ENCODE results near the gene TMEM150B. TPM values are rescaled to one million over a fixed set of nuclear protein-coding genes. Genes with fewer than 3 reads are reported as not detected.
A peak's percentile ranks its signal among the peaks of the same experiment; 100 is the strongest.

The TMEM150B gene
- total RNA-seq, 2 donors from 2014 or later: 0.67 to 2.7 TPM

DNA sequence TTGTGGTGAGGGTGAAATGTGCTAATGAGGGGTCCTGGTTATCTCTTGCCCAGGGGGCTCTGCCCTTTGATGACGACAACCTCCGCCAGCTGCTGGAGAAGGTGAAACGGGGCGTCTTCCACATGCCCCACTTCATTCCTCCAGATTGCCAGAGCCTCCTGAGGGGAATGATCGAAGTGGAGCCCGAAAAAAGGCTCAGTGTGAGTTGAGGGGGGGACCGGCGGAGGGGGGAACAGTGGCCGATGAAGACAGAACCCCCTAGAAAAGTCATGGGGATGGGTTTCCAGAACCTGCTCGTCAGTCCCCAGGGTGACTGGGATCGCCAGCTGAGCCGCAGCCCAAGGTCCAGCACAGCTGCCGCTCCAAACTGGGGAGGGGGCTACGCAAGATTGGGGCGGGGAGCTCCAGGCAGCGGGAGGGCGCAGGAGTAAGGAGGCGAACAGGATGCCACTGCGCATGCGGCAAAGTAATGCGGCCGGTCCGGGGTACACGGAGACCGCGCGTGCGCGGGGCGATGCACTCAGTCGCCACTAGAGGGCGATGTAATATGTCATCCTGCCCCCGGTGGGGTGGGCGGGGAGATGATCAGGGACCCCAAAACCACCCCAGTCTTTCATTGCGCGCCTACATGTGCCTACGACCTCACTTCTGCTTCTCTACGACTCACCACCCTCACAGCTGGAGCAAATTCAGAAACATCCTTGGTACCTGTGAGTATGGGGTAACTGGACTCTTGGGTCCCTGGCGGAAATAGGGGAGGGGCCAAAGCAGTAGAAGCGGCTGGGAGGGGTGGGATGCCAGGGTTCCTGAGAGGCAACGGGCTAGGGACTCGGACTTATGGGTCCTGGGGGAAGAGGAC is 23.5 kb downstream of the TMEM150B start:
- Mint-ChIP-seq H3K4me1 (ENCODE audit: low read depth in 2 of 2) (peaks cover 0 to 13% of the 10 kb centered on the region in 2 donors), H3K9me3 (no peaks in the 10 kb centered on the region), H3K36me3 (no peaks in the 10 kb centered on the region), H3K27ac (peak overlapping the region; percentile 76 to 90), H3K27me3 (no peaks in the 10 kb centered on the region), H3K4me3 (peak overlapping the region; percentile 84)
- ATAC-seq (peak; percentile 91 to 95), DNase-seq (ENCODE audit: low spot score) (peak; percentile 94)

DNA sequence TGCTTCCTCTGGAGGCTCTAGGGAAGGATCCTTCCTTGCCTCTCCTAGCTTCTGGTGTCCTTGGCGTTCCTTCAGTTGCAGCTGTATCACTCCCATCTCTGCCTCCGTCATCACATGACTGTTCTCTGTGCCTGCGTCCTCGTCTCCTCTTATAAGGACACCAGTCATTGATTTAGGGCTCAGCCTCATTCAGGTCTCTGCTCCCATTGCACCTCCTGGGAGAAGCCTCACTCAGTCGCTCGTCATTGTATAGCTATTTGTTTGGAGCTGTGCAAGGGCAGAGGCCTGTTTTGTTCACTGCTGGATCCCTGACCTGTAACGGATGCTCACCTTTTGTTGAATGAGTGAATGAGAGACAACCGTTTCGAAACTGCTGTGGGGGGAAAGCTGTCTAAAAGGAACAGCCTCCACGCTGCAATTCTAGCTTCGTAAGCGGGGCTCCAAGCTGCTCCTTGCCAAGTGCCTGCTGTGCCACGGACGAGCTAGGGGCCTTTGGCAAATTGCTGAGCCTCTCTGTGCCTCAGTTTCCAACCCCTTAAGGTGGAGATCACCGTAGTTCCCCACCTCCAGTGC is 24.2 kb downstream of the TMEM150B start:
- Mint-ChIP-seq H3K27me3 (no peaks in the 10 kb centered on the region), H3K27ac (peak overlapping the region; percentile 76 to 90), H3K4me3 (peak overlapping the region; percentile 84), H3K9me3 (no peaks in the 10 kb centered on the region), H3K4me1 (ENCODE audit: low read depth in 2 of 2) (peaks cover 0 to 13% of the 10 kb centered on the region in 2 donors), H3K36me3 (no peaks in the 10 kb centered on the region)
- ATAC-seq (no peak), DNase-seq (ENCODE audit: low spot score) (no peak)

DNA sequence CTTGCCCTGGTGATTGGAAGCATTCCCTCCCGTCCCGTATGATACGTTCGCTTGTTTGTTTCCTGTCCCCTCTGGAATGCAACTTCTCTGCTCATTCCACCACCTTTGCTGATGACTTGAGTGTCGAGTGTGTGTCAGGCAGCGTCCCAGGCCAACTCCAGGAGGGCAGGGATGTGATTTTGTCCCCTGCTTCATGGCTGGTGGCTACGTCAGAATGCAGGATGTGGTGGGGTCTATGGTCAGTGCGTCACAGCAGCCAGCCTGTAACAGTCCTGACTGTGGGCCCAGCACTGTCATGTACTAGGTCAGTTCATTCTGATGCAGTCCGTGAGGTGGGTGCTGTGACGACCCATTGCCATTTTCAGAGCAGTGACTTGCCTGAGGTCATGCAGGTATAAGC is 25.1 kb downstream of the TMEM150B start:
- H3K4me1 Mint-ChIP-seq (ENCODE audit: low read depth in 2 of 2): peaks cover 0 to 10% of the 10 kb centered on the region in 2 donors
- H3K27me3 Mint-ChIP-seq: no peaks in the 10 kb centered on the region
- DNase-seq (ENCODE audit: low spot score) (no peak), ATAC-seq (no peak)
- H3K9me3 Mint-ChIP-seq: no peaks in the 10 kb centered on the region
- no peak overlapping the region for H3K4me3 Mint-ChIP-seq
- H3K27ac Mint-ChIP-seq: no peak overlapping the region
- H3K36me3 Mint-ChIP-seq: no peaks in the 10 kb centered on the region

DNA sequence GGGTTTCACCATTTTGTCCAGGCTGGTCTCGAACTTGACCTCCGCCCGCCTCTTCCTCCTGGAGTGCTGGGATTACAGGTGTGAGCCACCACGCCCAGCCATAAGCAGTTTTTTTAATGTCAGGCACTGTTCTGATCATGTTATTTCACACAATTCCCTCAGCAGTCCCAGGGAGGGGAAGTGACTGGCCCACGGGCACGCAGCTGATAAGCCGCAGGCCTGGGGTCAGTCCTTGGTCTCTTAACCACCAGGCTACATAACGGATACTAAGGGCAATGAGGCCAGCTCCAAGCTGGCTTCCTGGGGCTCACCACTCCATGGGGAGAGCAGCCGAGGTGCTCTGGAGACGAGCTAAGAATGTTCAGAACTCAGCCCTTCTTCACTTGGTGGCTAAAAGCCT is 27.9 kb downstream of the TMEM150B start:
- H3K4me1 Mint-ChIP-seq (ENCODE audit: low read depth in 2 of 2): peaks cover 0 to 10% of the 10 kb centered on the region in 2 donors
- H3K9me3 Mint-ChIP-seq: no peaks in the 10 kb centered on the region
- no peak overlapping the region for H3K4me3 Mint-ChIP-seq
- no peak for ATAC-seq
- DNase-seq (ENCODE audit: low spot score): no peak
- H3K36me3 Mint-ChIP-seq: no peaks in the 10 kb centered on the region
- H3K27me3 Mint-ChIP-seq: no peaks in the 10 kb centered on the region
- H3K27ac Mint-ChIP-seq: no peak overlapping the region

DNA sequence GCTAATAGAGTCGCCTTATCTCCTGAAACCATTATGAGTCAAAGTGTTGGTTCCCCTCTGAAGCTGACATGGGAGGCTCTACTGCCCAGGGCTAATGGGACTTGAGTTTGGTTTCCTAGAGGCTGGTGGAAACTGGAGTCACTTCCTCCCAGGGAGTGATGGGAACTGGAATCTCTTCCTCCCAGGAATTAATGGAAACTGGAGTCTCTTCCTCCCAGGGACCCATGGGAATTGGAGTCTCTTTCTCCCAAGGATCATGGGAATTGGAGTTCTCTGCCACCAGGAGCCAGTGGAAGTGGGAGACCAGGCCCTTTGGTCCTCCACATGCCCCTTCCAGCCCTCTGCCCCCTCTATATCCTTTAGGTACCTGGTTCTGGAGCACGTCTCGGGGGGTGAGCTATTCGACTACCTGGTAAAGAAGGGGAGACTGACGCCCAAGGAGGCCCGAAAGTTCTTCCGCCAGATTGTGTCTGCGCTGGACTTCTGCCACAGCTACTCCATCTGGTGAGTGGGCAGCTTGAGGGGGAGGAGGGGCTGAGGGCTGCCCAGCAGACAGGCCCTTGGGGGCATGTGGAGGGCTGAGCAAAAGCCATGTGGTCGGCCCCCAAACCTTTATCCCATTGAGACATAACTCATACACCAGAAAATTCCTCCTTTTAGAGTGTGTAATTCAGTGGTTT is 35.9 kb downstream of the TMEM150B start:
- H3K27ac Mint-ChIP-seq: no peak overlapping the region
- H3K9me3 Mint-ChIP-seq: no peaks in the 10 kb centered on the region
- no peaks in the 10 kb centered on the region for H3K27me3 Mint-ChIP-seq
- DNase-seq (ENCODE audit: low spot score) (no peak), ATAC-seq (no peak)
- H3K4me3 Mint-ChIP-seq: no peak overlapping the region
- peaks cover 0 to 4% of the 10 kb centered on the region in 2 donors for H3K4me1 Mint-ChIP-seq (ENCODE audit: low read depth in 2 of 2)
- no peaks in the 10 kb centered on the region for H3K36me3 Mint-ChIP-seq

DNA sequence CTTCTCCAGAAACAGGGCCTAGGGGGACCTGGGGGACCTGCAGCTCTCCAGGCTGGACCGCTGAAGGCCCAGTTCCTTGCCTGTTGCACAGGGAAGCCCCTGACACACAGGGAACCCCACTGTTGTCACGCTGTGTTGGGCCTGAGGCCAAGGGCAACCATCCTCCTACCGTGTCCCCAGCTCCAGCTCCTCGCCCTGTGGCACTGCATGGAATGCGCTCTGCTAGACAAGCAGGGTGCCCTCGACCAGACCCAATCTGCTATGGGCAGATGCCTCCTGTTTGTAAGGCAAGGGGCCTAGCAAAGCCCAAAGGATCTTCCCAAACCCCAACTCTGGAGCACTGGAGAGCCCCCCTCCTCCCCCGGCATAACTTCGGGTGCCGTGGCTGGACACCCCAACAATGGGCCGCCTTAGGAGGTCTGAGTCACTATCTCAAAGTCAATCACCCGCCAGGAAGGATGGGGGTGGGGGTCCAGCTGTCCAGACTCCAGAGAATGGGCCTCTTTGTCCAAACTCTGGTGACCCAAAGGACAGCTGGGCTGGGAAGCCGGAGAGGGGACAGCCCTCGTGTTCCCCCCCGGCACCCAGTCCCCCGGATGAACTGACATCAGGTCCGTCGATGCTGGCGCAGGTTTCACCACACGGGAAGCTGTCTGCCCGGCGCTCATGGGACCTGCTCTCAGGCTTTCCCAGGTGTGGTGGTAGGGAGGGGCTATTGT is 37.6 kb downstream of the TMEM150B start:
- Mint-ChIP-seq H3K27me3 (peaks cover 0 to 3% of the 10 kb centered on the region in 2 donors), H3K27ac (no peak overlapping the region), H3K4me1 (ENCODE audit: low read depth in 2 of 2) (peaks cover 6 to 12% of the 10 kb centered on the region in 2 donors), H3K9me3 (no peaks in the 10 kb centered on the region), H3K4me3 (no peak overlapping the region), H3K36me3 (no peaks in the 10 kb centered on the region)
- peak; percentile 22 to 55 for ATAC-seq
- DNase-seq (ENCODE audit: low spot score): no peak

DNA sequence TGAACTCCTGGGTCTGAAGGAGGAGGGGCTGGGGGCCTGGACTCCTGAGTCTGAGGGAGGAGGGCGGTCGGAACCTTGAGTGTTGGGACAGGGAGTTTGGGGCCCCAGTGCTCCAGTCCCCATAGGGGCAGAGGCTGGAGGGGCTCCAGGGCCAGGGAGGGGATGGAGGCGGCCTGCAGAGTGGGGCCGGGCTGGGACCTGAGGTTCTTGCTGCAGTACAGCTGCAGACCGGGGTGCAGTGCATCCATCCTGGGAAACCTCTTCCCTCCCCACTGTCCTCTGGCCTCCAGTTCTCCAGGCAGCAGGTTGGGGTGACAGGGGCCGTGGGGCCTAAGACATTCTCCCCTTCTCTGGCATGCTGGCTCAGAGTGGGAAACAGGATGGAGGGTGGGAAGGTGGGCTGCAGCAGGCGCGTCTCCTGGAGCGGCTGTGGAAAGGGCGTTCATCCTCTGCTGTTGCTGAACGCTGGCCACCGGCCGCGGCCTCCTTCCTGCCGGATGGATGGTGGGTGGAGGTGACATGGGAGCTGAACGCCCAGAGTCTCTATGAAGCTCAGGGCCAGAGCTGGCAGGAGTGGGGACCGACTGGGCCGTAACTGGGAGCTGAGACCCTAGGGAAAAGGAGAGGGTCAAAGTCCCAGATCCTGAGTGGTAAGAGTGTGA is 39.8 kb downstream of the TMEM150B start:
- peak overlapping the region; percentile 44 to 63 for H3K27ac Mint-ChIP-seq
- no peaks in the 10 kb centered on the region for H3K9me3 Mint-ChIP-seq
- no peaks in the 10 kb centered on the region for H3K36me3 Mint-ChIP-seq
- H3K27me3 Mint-ChIP-seq: peaks cover 0 to 3% of the 10 kb centered on the region in 2 donors
- peak overlapping the region; percentile 22 for H3K4me3 Mint-ChIP-seq
- peaks cover 18 to 19% of the 10 kb centered on the region in 2 donors for H3K4me1 Mint-ChIP-seq (ENCODE audit: low read depth in 2 of 2)
- ATAC-seq (no peak), DNase-seq (ENCODE audit: low spot score) (no peak)

DNA sequence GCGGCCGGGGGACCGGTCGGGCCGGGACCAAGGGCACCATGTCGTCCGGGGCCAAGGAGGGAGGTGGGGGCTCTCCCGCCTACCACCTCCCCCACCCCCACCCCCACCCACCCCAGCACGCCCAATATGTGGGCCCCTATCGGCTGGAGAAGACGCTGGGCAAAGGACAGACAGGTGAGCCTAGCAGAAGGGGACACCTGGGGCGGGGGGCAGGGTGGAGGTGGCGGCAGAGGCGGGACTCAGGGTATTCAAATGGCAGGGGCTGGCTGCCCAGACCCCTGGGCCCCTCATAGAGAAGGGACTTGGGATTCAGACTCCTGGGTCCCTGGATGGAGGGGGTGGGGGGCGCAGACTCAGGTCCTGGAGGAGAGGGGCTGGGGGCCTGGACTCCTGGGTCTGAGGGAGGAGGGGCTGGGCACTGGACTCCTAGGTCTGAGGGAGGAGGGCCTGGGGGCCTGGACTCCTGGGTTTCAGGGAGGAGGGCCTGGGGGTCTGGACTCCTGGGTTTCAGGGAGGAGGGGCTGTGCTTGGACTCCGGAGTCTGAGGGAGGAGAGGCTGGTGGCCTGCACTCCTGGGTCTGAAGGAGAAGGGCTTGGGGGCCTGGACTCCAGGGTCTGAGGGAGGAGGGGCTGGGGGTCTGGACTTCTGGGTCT is 40.6 kb downstream of the TMEM150B start:
- Mint-ChIP-seq H3K4me3 (peak overlapping the region; percentile 22), H3K27ac (peak overlapping the region; percentile 44 to 63), H3K27me3 (peaks cover 0 to 3% of the 10 kb centered on the region in 2 donors), H3K4me1 (ENCODE audit: low read depth in 2 of 2) (peaks cover 25% of the 10 kb centered on the region in 2 donors), H3K9me3 (no peaks in the 10 kb centered on the region), H3K36me3 (no peaks in the 10 kb centered on the region)
- ATAC-seq (no peak), DNase-seq (ENCODE audit: low spot score) (no peak)

DNA sequence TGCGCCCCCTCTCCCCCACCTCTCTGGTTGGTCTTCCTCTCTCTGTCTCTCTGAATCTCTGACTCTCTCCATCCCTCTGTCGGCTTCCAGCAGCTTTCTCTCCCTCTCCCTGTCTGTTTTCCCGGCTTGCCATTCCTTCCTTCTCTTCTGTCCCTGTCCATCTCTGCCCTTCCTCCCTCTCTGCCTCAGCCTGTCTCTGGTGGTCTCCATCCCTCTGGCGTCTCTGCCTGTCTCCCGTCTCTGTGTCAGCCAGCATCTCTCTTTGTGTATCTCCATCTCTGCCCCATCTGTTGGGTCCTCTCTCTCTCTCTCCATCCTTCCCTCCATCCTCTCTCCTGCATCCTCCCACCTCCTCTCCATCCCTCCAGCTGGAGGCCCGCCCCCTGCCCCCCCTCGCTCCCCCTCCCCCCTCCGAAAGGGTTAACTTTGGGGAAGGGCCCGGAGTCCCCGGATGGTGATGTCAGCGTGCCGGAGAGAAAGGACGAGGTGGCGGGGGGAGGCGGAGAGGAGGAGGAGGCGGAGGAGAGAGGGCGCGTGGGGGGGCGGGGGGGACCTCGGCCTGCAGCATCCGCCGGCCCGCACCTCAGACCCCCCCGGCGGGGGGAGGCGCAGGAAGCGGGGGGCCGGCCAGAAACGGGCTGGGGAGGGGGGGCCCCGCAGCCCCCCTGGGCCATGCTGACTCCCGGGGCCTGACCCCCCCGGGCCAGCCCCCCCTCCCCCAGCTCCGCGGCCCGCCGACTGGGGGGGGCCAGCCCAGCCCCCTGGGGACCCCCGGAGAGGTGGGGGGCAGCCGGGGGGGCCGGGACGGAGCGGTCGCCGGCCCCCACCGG is 41.4 kb downstream of the TMEM150B start, which contains the start of gene BRSK1:
Gene BRSK1, plus strand, starts transcription at position 450 of the 830 bp plus-strand sequence. CDS start 446 bp downstream, outside the sequence.
- no peaks in the 10 kb centered on the region for H3K9me3 Mint-ChIP-seq
- DNase-seq (ENCODE audit: low spot score) (no peak), ATAC-seq (no peak)
- peak within 1 kb of the TSS; percentile 57 to 72 for H3K27ac Mint-ChIP-seq
- H3K36me3 Mint-ChIP-seq: no peaks in the 10 kb centered on the region
- peak within 1 kb of the TSS; percentile 54 for H3K4me3 Mint-ChIP-seq
- peaks cover 27 to 31% of the 10 kb centered on the region in 2 donors for H3K4me1 Mint-ChIP-seq (ENCODE audit: low read depth in 2 of 2)
- H3K27me3 Mint-ChIP-seq: peaks cover 0 to 3% of the 10 kb centered on the region in 2 donors

DNA sequence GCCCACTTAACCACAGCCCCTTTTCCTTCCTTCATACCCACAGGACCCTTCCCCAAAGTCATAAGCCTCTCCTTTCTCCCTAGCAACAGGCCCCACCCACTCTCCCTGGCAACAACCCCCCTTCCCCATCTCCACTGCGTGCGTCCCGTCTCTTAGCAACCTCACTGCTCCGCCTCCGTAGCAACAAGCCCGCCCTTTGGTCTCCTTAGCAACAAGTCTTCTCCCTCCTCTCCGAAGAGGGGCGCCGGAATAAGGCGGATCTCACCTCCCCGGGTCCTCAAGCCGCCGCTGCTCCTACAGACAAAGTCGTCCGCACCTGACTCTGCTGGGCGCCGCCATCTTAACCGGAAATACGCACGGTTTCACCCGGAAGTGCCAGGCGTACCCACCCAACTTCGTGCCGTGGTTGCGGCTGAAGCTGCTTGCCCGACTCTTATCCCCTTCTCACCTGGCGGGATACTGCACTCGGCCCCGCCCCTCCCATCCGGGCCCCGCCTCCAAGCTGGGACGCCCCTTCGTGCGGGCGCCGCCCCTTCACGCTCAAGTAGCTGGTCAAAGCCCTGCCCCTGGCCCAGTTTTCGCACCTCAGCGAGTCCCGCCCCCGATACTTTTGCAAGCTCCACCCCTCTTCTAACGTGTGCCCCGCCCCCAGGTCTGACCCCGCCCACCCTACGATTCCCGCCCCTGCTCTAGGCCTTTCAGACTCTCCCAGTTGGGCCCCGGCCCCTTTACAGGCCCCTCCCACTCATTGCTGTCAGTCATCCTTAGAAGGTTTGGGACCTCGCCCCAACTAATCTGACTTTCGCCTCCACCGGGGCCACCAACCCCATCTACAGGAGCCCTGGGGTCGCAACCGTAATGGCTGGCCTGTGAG is 45.1 kb downstream of the TMEM150B start, which contains the start of gene HSPBP1:
Gene HSPBP1, minus strand, starts transcription at position 341 of the 874 bp plus-strand sequence. CDS start 502 bp downstream, outside the sequence.
- ATAC-seq (peak; percentile 90 to 96), DNase-seq (ENCODE audit: low spot score) (peak; percentile 96)
- peaks cover 42 to 46% of the 10 kb centered on the region in 2 donors for H3K4me1 Mint-ChIP-seq (ENCODE audit: low read depth in 2 of 2)
- peak within 1 kb of the TSS; percentile 81 to 92 for H3K27ac Mint-ChIP-seq
- no peaks in the 10 kb centered on the region for H3K36me3 Mint-ChIP-seq
- H3K4me3 Mint-ChIP-seq: peak within 1 kb of the TSS; percentile 87
- H3K9me3 Mint-ChIP-seq: no peaks in the 10 kb centered on the region
- H3K27me3 Mint-ChIP-seq: peaks cover 0 to 3% of the 10 kb centered on the region in 2 donors

DNA sequence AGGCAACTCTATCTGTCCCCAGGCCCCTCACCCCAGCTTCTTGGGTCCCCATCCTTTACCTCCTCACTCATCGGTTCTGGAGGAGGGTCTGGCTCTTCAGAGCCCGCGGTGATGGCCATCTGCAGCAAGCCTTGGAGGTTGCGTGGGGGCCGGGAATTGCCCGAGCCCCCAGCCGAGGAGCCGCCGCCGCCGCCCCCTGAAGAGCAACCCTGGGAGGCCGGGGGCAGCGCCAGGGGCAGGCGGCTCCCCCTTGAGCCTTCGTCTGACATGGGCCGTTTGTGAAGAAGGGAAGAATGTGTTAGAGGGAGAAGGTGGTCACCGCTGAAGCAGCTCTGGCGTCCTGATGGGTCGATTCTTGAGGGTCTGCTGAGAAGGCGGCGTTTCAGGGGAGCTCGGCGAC is 45.8 kb downstream of the TMEM150B start:
- no peak for ATAC-seq
- H3K36me3 Mint-ChIP-seq: no peaks in the 10 kb centered on the region
- peaks cover 42 to 46% of the 10 kb centered on the region in 2 donors for H3K4me1 Mint-ChIP-seq (ENCODE audit: low read depth in 2 of 2)
- H3K27ac Mint-ChIP-seq: peak overlapping the region; percentile 81 to 92
- H3K9me3 Mint-ChIP-seq: no peaks in the 10 kb centered on the region
- H3K4me3 Mint-ChIP-seq: peak overlapping the region; percentile 87
- H3K27me3 Mint-ChIP-seq: peaks cover 0 to 3% of the 10 kb centered on the region in 2 donors
- DNase-seq (ENCODE audit: low spot score): no peak
